Astrocyte (in vitro differentiated cells and primary cell): ENCODE results near the gene COPS4. TPM values are rescaled to one million over a fixed set of nuclear protein-coding genes. Genes with fewer than 3 reads are reported as not detected.
"Not testable (repeated sequence)": the region's sequence is repeated elsewhere in the genome, so short reads cannot be mapped to it uniquely, and the experiment has no call there.

Experiments
- DNase-seq: peaks from one replicate; pipeline ENCODE4 v3.0.0-alpha.2; 2010; ENCODE audit warnings: low read depth
- FAIRE-seq: peaks from 2 replicates; lab custom pipeline; 2011; peaks lifted over from hg19 to GRCh38; lab: Jason Lieb, UNC
- H2AFZ ChIP-seq: 2 replicates; pipeline ENCODE4 v1.6.0; 2012; ENCODE audit warnings: low read depth, low read length, inconsistent platforms
- H3K27ac ChIP-seq: 2 replicates; pipeline ENCODE4 v1.5.1; 2011; ENCODE audit warnings: low read depth, low read length, inconsistent platforms
- H3K27me3 ChIP-seq: 2 replicates; pipeline ENCODE4 v1.6.0; 2011; ENCODE audit warnings: low read length, inconsistent platforms; ENCODE audit not compliant: insufficient read depth
- H3K36me3 ChIP-seq: 2 replicates; pipeline ENCODE4 v1.5.1; 2011; ENCODE audit warnings: low read length, inconsistent platforms; ENCODE audit not compliant: insufficient read depth
- H3K4me1 ChIP-seq: 2 replicates; pipeline ENCODE4 v1.5.1; 2011; ENCODE audit warnings: low read length, inconsistent platforms; ENCODE audit not compliant: insufficient read depth
- H3K4me2 ChIP-seq: 2 replicates; pipeline ENCODE4 v1.6.0; 2012; ENCODE audit warnings: low read length, inconsistent platforms
- H3K4me3 ChIP-seq: 2 replicates; pipeline ENCODE4 v1.5.1; 2011; ENCODE audit warnings: low read depth, mild to moderate bottlenecking, low read length, inconsistent platforms; ENCODE audit not compliant: insufficient read depth
- H3K79me2 ChIP-seq: 2 replicates; pipeline ENCODE4 v1.6.0; 2012; ENCODE audit warnings: mild to moderate bottlenecking, low read length, inconsistent platforms; ENCODE audit not compliant: insufficient read depth
- H3K9ac ChIP-seq: 2 replicates; pipeline ENCODE4 v1.6.0; 2012; ENCODE audit warnings: mild to moderate bottlenecking, low read length, inconsistent platforms
- H3K9me3 ChIP-seq: 2 replicates; pipeline ENCODE4 v1.5.1; 2012; ENCODE audit warnings: low read depth, mild to moderate bottlenecking, low read length, inconsistent platforms; ENCODE audit not compliant: insufficient read depth
- H4K20me1 ChIP-seq: 2 replicates; pipeline ENCODE4 v1.6.0; 2012; ENCODE audit warnings: low read length, inconsistent platforms; ENCODE audit not compliant: insufficient read depth
- H3K27ac Mint-ChIP-seq: one replicate; pipeline ENCODE4 v1.8.0; 2021; ENCODE audit warnings: mild to moderate bottlenecking, mixed read lengths; ENCODE audit not compliant: unreplicated experiment
- H3K27me3 Mint-ChIP-seq: one replicate; pipeline ENCODE4 v1.8.0; 2021; ENCODE audit warnings: low read depth, mixed read lengths; ENCODE audit not compliant: unreplicated experiment
- H3K36me3 Mint-ChIP-seq: one replicate; pipeline ENCODE4 v1.8.0; 2021; ENCODE audit warnings: low read depth, mixed read lengths; ENCODE audit not compliant: unreplicated experiment
- H3K4me1 Mint-ChIP-seq: one replicate; pipeline ENCODE4 v1.8.0; 2021; ENCODE audit warnings: low read depth, mixed read lengths; ENCODE audit not compliant: unreplicated experiment
- H3K4me3 Mint-ChIP-seq: one replicate; pipeline ENCODE4 v1.8.0; 2021; ENCODE audit warnings: mild to moderate bottlenecking, moderate library complexity, mixed read lengths; ENCODE audit not compliant: unreplicated experiment
- H3K9me3 Mint-ChIP-seq: one replicate; pipeline ENCODE4 v1.8.0; 2021; ENCODE audit warnings: mild to moderate bottlenecking, mixed read lengths; ENCODE audit not compliant: unreplicated experiment
- CTCF ChIP-seq: IDR thresholded peaks from 2 replicates; pipeline ENCODE4 v1.5.1; 2011; ENCODE audit warnings: low read depth, mild to moderate bottlenecking, inconsistent platforms, low read length, moderate library complexity; ENCODE audit not compliant: insufficient read depth
- EZH2 ChIP-seq: IDR thresholded peaks from 2 replicates; pipeline ENCODE4 v1.6.1; 2012; ENCODE audit warnings: mild to moderate bottlenecking, low read length, inconsistent platforms; ENCODE audit not compliant: insufficient read depth
- total RNA-seq: library from RNA; stranded (reverse); gene quantifications from 2 replicates; pipeline ENCODE4 v1.2.1, GENCODE V29; 2021

Gene COPS4
- total RNA-seq, 1 donor from 2014 or later, result 39.3 TPM

- DNase-seq (no peak), FAIRE-seq (no peak)
- no peak overlapping the region for H3K4me3 Mint-ChIP-seq
- H3K27me3 Mint-ChIP-seq, result no peaks in the 10 kb centered on the region
- Histone ChIP-seq H3K4me3 (no peak overlapping the region), H2AFZ (no peak overlapping the region), H3K4me2 (no peak overlapping the region), H3K27me3 (no peaks in the 10 kb centered on the region), H3K27ac (no peak overlapping the region), H3K9me3 (peaks cover 7% of the 10 kb centered on the region), H3K4me1 (no peaks in the 10 kb centered on the region), H3K36me3 (no peaks in the 10 kb centered on the region), H3K9ac (no peak overlapping the region), H3K79me2 (no peaks in the 10 kb centered on the region), H4K20me1 (no peaks in the 10 kb centered on the region)
- peaks cover 5% of the 10 kb centered on the region for H3K9me3 Mint-ChIP-seq
- no peaks in the 10 kb centered on the region for H3K36me3 Mint-ChIP-seq
- H3K27ac Mint-ChIP-seq, result no peak overlapping the region
- no peaks in the 10 kb centered on the region for H3K4me1 Mint-ChIP-seq
- TF ChIP-seq EZH2 (no peak), CTCF (no peak)
These were observed 15.0 kb upstream of the COPS4 start for GRCh38 chr4:83019794-83020494.

GRCh38 chr4:83022724-83023450, 12.1 kb upstream of the COPS4 start:
- Histone ChIP-seq H3K4me3 (no peak overlapping the region), H3K9me3 (peaks cover 7% of the 10 kb centered on the region), H3K4me1 (no peaks in the 10 kb centered on the region), H3K4me2 (peak overlapping the region; percentile 43), H3K9ac (no peak overlapping the region), H3K27me3 (no peaks in the 10 kb centered on the region), H4K20me1 (no peaks in the 10 kb centered on the region), H2AFZ (no peak overlapping the region), H3K27ac (no peak overlapping the region), H3K79me2 (no peaks in the 10 kb centered on the region), H3K36me3 (no peaks in the 10 kb centered on the region)
- H3K4me1 Mint-ChIP-seq, result no peaks in the 10 kb centered on the region
- FAIRE-seq, result no peak
- peaks cover 2% of the 10 kb centered on the region for H3K36me3 Mint-ChIP-seq
- DNase-seq, result peak; percentile 37
- H3K27ac Mint-ChIP-seq, result no peak overlapping the region
- no peak for TF ChIP-seq EZH2
- TF ChIP-seq CTCF, result no peak
- no peaks in the 10 kb centered on the region for H3K27me3 Mint-ChIP-seq
- H3K9me3 Mint-ChIP-seq, result peaks cover 6% of the 10 kb centered on the region
- H3K4me3 Mint-ChIP-seq, result no peak overlapping the region

GRCh38 chr4:83023599-83023998, 11.4 kb upstream of the COPS4 start:
- not testable (repeated sequence) for H3K4me1 ChIP-seq, H4K20me1 ChIP-seq, H3K27me3 Mint-ChIP-seq, H3K36me3 ChIP-seq, H2AFZ ChIP-seq, H3K9ac ChIP-seq, H3K36me3 Mint-ChIP-seq, FAIRE-seq, DNase-seq, H3K4me2 ChIP-seq, H3K27ac Mint-ChIP-seq, H3K27me3 ChIP-seq, H3K4me1 Mint-ChIP-seq, H3K79me2 ChIP-seq, H3K9me3 ChIP-seq, H3K4me3 ChIP-seq, H3K27ac ChIP-seq, H3K4me3 Mint-ChIP-seq, H3K9me3 Mint-ChIP-seq
